ENCODE results near the gene SLC25A46.
"Not testable (repeated sequence)": the region's sequence is repeated elsewhere in the genome, so short reads cannot be mapped to it uniquely, and the experiment has no call there.

SLC25A46 gene

DNA sequence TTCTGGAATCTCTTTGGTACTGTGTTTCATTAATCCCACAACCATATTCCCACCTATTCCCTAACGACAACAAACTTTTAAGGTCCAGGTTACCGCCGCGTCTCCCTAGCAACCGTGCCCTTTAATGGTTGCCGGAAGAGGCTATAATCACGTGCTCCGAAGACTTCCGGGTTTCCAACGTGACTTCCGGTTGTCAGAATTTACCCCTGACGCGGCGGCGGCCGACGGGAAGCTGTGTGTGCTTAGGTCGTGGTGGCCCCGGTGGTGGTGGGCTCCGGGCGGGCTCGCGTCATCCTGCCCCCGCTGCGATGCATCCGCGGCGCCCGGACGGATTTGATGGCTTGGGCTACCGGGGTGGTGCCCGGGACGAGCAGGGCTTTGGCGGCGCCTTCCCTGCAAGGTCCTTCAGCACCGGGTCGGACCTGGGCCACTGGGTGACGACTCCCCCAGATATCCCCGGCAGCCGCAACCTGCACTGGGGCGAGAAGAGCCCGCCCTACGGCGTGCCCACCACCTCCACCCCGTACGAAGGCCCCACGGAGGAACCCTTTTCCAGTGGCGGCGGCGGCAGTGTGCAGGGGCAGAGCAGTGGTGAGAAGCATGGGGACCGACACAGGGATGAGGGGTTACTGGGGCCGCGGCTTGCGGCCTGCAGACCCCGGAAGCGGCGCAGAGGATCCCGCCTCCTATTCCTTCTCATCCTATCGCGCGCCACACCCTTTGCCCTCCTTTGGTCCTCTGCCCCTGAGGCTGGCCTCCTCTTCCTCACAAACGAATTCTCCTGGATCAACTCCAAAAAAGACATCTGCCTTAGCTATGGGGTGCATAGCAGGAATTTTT lies at the start of gene SLC25A46:
Gene SLC25A46, plus strand, starts transcription at position 196 of the 840 bp plus-strand sequence. Its CDS starts 113 bp downstream, at position 309.
- peak; percentile 77 for DNase-seq (ENCODE audit: low spot score)

GRCh38 chr5:110690587-110690986 lies 48.2 kb upstream of the SLC25A46 start:
- not testable (repeated sequence) for DNase-seq (ENCODE audit: low spot score)

DNA sequence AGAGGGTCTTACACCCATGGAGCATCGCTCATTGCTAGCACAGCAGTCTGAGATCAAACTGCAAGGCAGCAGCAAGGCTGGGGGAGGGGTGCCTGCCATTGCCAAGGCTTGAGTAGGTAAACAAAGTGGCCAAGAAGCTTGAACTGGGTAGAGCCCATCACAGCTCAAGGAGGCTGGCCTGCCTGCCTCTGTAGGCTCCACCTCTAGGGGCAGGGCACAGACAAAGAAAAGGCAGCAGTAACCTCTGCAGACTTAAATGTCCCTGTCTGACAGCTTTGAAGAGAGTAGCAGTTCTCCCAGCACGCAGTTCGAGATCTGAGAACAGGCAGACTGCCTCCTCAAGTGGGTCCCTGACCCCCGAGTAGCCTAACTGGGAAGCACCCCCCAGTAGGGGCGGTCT lies 46.1 kb upstream of the SLC25A46 start:
- not testable (repeated sequence) for DNase-seq (ENCODE audit: low spot score)

DNA sequence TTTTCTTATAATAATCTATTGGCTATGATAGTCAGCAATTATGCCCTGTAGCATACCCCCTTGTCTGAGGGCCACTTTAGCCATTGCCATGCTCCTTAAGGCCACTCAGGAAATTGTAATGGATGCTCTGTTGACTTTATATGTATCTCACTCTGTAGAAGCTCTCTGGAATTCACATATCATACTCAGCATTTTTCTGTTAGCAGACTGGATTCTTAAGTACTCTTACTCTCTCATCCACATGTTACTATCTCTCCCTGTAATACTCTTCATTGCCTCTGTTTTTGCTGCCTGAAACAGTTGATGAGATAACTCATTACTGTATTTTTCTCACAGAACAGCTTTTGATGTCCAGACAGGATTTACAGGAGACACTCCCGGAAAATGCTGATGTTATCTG lies 36.5 kb upstream of the SLC25A46 start:
- peak; percentile 2 for DNase-seq (ENCODE audit: low spot score)

- DNase-seq (ENCODE audit: low spot score): no peak
Measured at GRCh38 chr5:110702704-110703103, 36.1 kb upstream of the SLC25A46 start.

DNA sequence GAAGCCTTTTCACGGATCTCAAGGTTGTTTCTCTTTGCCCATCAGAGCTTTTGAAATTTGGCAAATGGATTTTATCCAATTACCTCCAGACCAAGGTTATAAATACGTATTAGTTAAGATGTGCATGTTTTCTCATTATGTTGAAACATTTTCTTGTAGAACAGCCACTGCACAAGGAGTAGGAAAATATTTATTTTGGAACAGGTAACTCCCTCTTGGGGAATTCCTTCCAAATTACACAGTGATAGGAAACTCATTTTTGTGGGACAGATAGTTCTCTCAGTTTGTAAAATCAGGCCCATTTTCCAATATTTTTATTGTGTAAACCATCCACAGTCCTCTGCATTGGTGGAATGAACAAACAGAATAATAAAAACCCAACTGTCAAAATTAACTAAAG lies 35.3 kb upstream of the SLC25A46 start:
- no peak for DNase-seq (ENCODE audit: low spot score)

DNA sequence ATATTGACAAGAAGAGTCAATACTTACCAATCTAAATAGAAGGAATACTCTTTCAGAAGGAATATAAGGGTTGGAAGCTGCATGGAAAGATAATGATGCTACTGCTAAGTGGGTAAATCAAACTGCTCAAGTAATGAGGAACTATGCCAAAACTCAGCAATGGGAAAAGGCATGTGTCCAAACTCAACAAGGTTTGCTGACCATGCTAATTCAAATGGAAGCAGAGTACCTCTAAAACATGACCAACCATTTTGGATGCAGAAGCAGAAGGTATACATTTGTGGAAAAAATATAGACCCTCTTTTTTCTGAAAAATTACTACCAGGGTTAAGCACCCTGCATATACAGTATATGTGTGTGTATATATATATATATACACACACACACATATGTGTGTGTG lies 33.5 kb upstream of the SLC25A46 start:
- no peak for DNase-seq (ENCODE audit: low spot score)

DNA sequence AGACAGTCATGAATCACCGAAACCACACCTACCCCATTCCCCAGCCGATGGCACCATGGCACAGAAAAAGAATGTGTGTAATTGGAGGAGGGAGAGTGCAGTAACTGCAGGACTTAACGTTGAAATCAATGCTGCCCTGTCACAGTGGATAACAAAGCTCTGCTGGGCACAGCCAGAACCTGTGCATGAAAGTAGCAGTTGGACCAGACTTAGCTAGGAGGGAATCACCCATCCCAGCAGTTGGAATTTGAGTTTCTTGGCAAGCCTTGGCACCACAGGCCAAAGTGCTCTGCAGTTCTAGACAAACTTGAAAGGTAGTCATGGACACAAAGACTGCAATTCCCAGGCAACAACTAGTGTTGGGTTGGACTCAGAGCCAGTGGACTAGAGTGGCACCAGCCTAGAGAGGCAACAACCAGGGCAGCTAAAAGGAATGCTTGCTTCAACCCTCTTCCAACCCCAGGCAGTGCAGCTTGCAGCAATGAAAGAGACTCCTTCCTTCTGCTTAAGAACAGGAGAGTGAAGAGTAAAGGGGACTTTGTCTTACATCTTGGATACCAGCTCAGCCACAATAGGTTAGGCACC lies 31.5 kb upstream of the SLC25A46 start:
- DNase-seq (ENCODE audit: low spot score): no peak

- no peak for DNase-seq (ENCODE audit: low spot score)
Measured at GRCh38 chr5:110716247-110717245, 22.3 kb upstream of the SLC25A46 start.

GRCh38 chr5:110718311-110718710 lies 20.5 kb upstream of the SLC25A46 start:
- no peak for DNase-seq (ENCODE audit: low spot score)

DNA sequence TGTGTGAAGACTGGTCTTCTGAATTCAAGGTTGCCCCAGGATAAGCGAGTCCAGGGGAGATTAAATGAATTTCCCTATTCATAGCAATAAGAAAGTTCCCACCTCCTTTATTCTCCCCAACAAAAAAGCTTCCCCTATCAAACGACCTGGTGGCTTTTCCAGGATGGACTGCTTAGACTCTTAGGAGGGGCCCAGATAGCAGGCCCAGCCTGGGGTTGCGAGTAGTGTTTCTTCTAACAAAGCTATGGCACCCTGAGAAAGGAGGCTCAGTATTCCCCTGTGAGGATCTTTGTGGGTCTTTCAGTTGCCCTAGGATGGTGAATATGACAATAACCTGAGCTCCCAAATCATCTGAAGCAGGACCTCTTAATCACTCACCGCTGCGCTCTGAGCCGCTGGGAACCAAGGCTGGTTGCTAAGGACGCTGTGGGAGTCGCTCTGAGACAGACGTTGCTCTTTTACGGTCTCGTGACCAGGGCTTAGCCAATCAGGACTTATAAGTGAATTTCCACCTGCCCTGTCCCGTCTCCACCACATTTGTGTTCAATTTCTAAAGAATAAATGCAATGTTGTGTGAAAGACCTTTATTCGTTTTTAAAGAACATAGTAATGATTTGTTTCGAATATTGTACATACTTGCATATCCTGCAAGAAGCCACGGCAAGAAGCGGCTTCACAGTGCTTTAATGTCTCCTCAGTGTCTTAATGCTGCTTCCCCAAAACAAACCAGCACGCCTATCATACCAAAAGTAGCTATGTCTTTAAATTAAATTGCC lies 12.4 kb upstream of the SLC25A46 start, which contains the start of gene TMEM232:
Gene TMEM232, minus strand, starts transcription at position 423 of the 776 bp plus-strand sequence. CDS start 59,319 bp downstream, outside the sequence.
- peak; percentile 62 for DNase-seq (ENCODE audit: low spot score)

DNA sequence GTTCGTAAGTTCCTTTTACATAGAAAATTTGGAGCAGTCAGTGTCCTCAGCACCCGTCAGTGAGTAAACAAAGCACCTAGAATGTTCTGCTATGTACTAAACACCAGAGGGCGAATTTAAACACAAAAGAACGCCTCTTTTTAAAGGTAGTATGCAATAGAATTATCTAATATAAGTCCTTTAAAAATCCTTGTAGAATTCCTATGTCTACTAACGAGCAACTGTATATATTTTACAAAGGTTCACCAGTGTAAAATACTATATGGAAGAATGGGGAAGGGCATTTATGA lies 11.8 kb upstream of the SLC25A46 start:
- DNase-seq (ENCODE audit: low spot score): no peak

GRCh38 chr5:110731499-110731898 lies 7.3 kb upstream of the SLC25A46 start:
- not testable (repeated sequence) for DNase-seq (ENCODE audit: low spot score)

- no peak for DNase-seq (ENCODE audit: low spot score)
Measured at GRCh38 chr5:110734101-110734500, 4.7 kb upstream of the SLC25A46 start.

DNA sequence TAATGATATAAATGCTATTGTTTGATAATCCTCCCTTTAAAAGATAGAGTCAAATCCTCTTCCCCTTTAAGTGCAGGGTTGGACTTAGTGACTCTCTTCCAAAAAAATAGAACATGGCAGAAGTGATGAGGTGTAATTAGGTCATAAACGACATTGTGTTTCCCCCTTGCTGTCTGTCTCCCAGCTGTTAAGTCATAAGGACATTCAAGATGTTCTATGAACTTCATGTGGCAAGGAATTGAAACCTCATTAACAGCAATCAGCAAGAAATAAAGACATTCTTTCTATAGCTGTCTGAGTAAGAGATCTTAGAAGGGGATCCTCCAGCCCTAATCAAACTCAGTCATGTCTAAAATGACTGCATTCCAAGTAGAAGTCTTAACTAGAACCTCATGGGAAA lies 3.3 kb upstream of the SLC25A46 start:
- no peak for DNase-seq (ENCODE audit: low spot score)

DNA sequence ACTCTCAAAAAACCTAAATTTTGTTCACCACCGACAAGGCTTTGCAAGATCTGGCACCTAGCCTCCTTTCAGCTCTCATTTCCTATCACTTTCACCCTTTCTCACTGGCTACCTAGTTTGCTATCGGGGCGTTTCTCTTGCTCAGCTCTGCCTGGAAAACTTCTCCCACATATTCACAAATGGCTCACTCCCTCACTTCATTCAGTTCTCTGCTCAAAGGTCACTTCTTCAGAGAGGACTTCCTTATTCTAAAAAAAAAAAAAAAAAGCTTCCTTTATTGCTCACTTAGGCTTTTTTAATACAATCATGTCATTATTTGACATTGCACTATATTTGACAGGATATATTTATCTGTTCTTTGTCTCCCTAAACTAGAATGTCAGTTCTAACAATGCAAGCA lies 2.1 kb upstream of the SLC25A46 start:
- DNase-seq (ENCODE audit: low spot score): no peak

DNA sequence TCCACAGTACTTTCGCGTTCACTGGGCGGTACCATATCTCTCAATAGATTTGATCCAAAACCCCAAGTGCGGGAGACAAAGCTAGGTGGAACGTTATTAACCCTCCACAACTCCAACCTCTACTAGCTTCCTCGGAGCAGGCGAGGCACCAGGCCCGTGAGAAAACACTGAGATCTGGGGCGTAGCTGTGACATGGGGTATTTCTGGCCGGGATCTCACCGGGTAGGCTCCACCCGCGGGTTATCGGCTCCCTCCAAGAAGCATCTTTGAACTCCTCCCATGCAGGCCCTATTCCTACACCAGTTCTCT lies 350 bp upstream of the SLC25A46 start:
- peak; percentile 70 for DNase-seq (ENCODE audit: low spot score)

GRCh38 chr5:110751902-110752762 lies 13.3 kb downstream of the SLC25A46 start:
- no peak for DNase-seq (ENCODE audit: low spot score)

DNA sequence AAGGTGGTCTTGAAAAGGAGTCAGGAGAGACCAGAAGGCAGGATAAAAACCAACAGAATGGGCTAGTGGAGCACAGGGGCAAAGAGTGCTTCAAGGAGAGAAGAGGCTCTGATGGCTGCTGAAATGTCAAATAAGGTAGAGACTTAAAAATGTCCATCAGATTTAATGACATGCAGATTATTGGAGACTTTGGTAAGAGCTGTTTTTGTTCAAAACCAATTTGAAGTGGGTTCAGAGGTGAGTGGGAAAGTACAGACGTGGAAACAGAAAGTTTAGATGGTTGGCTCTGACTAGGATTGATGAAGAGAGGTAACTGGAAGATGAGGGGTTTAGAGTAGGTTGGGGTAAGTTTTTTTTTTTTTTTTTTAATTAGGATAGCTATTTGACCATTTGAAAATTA lies 14.1 kb downstream of the SLC25A46 start:
- no peak for DNase-seq (ENCODE audit: low spot score)

DNA sequence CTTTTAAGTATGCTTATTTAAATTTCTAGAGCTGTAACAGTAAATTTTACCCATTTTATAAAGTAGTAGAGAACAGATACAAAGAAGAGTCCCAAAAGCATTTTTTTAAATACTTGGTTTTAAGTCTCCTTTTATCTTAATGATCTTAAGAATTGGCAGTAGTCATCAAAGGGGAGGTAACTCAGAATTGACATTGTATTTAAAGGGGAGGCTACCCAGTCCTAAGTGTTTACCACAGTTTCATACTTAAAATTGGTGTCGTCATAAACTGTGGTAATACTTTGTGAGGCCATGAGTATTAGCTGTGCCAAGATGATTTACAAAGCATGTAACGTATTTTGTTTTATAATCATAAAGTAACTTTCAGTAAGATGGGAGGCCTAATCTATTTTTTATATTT lies 14.8 kb downstream of the SLC25A46 start:
- DNase-seq (ENCODE audit: low spot score): no peak

GRCh38 chr5:110754181-110754580 lies 15.4 kb downstream of the SLC25A46 start:
- no peak for DNase-seq (ENCODE audit: low spot score)

Measured in hepatic stellate cell (primary cell).